Activated gamma-delta T cell (primary cell): ENCODE data around the gene ADAM17.
"Not testable (repeated sequence)": the region's sequence is repeated elsewhere in the genome, so short reads cannot be mapped to it uniquely, and the experiment has no call there.

ENCODE experiments used
- DNase-seq: peaks from one replicate; lab custom pipeline; 2025; lab: John Stamatoyannopoulos, UW

Gene ADAM17

GRCh38 chr2:9565436-9566153 lies 10.0 kb upstream of the ADAM17 start:
- DNase-seq = no peak

GRCh38 chr2:9560628-9561027 lies 5.0 kb upstream of the ADAM17 start:
- DNase-seq = no peak

- no peak for DNase-seq
Observed at GRCh38 chr2:9558948-9559381, 3.3 kb upstream of the ADAM17 start.

- DNase-seq = peak; percentile 27
Observed at GRCh38 chr2:9556121-9556743, 602 bp upstream of the ADAM17 start.

- DNase-seq = no peak
Observed at GRCh38 chr2:9554921-9555296, 721 bp downstream of the ADAM17 start.

- no peak for DNase-seq
Observed at GRCh38 chr2:9552219-9553178, 3.1 kb downstream of the ADAM17 start.

- DNase-seq = not testable (repeated sequence)
Observed at GRCh38 chr2:9550859-9551391, 4.7 kb downstream of the ADAM17 start.

GRCh38 chr2:9549420-9549819 lies 6.2 kb downstream of the ADAM17 start:
- DNase-seq = no peak

- DNase-seq = no peak
Observed at GRCh38 chr2:9548506-9548905, 7.1 kb downstream of the ADAM17 start.

GRCh38 chr2:9547262-9547991 lies 8.2 kb downstream of the ADAM17 start:
- no peak for DNase-seq

- no peak for DNase-seq
Observed at GRCh38 chr2:9545502-9545901, 10.1 kb downstream of the ADAM17 start.

- DNase-seq = no peak
Observed at GRCh38 chr2:9543557-9543956, 12.1 kb downstream of the ADAM17 start.

- no peak for DNase-seq
Observed at GRCh38 chr2:9539531-9539930, 16.1 kb downstream of the ADAM17 start.

GRCh38 chr2:9538000-9538507 lies 17.6 kb downstream of the ADAM17 start:
- DNase-seq = no peak

GRCh38 chr2:9536504-9536903 lies 19.1 kb downstream of the ADAM17 start:
- DNase-seq = no peak

GRCh38 chr2:9535177-9535576 lies 20.5 kb downstream of the ADAM17 start:
- DNase-seq = no peak

GRCh38 chr2:9533663-9534062 lies 22.0 kb downstream of the ADAM17 start:
- DNase-seq = no peak

- no peak for DNase-seq
Observed at GRCh38 chr2:9532421-9532820, 23.2 kb downstream of the ADAM17 start.

GRCh38 chr2:9527995-9528787 lies 27.4 kb downstream of the ADAM17 start:
- no peak for DNase-seq

- no peak for DNase-seq
Observed at GRCh38 chr2:9525266-9525665, 30.4 kb downstream of the ADAM17 start.

GRCh38 chr2:9524291-9524690 lies 31.3 kb downstream of the ADAM17 start:
- no peak for DNase-seq
